Activated CD8-positive, alpha-beta memory T cell treated with anti-CD3 and anti-CD28 coated beads, Interleukin-2, amount 50 U/mL, for 4 hours (primary cell): ENCODE results near the gene SCN1A.
"Not testable (repeated sequence)": the region's sequence is repeated elsewhere in the genome, so short reads cannot be mapped to it uniquely, and the experiment has no call there.

Source experiments
- DNase-seq: peaks from one replicate; pipeline ENCODE4 v3.0.0-alpha.2; 2020

SCN1A gene

DNA sequence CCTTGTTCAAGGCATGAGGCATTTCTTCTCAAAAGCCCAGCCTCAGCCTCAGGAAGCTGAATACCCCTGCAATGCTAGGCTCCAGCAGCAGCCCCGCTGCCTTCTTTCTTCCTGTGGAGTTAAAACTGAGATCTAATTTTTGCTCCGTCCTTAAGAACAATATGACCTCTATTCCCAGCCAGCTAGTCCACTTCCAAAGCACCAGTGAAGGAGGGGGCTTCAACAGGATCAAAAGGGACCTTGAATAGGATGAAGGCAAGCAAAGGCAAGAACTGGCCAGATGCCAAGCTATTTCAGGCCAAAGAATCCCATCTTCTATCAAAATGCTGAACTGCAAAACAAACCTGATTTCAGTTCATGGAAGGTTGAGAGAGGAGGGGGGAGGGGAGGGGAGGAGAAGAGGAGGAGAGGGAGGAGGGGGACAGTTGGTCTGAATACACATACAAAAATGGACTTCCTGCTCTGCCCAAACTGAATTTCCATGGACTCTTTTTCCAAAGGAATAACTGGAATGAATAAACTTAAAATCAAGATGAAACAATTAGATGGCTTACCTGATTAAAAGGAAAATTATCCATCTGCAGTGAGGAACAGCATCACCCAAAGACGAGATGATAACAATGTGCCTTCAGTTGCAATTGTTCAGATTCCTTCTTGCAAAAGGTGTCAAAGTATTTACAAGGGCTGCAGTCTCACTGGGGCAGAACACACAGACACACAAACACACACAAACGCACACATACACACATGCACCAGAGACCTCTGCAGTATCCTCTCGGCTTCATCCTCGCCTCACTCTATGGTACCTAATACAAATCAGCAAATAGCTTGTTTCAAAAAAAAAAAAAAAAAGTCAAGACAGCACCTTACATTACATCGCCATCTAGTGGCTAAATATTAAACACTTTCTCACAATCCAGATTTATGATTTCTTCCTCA, at the start of gene SCN1A:
Gene SCN1A, minus strand, starts transcription at position 804 of the 939 bp plus-strand sequence. CDS start 54,399 bp downstream, outside the sequence.
- no peak for DNase-seq

DNA sequence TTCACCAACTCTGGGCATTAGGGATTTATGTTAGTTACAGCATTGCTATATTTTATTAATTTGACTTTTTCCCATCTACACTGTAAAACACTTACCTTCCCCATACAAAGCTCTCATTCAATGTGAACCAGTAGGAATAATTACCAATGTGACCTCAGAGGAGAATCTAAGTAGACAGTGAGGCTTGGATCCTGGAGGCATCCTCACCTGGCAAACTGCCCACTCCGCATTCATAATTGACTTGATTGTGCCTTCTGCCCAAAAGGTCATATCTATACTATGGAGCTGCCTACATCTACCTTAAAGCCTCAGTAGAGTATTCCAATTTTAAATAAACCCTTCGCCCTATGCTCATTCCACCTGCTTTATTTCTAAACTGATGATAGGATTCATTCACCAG, 45.4 kb upstream of the SCN1A start:
- no peak for DNase-seq

DNA sequence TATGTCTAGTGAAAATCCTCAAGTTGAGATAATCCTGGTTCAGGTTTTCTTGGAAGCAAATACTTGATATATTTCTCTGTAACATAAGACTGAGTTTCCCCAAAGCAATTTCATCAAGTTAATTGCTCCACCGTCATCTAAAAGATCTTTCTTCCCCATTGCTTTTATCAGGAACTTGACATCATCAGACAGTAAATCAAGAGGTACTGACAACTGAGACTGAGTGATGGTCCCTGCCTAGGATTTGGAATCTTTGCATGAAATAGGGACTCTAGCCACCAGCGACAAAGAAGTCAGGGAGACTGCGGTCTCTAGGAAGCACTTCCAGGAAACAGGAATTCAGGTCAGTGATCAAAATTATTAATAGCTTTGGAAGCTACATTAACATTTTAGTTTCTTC, 43.4 kb upstream of the SCN1A start:
- no peak for DNase-seq

DNA sequence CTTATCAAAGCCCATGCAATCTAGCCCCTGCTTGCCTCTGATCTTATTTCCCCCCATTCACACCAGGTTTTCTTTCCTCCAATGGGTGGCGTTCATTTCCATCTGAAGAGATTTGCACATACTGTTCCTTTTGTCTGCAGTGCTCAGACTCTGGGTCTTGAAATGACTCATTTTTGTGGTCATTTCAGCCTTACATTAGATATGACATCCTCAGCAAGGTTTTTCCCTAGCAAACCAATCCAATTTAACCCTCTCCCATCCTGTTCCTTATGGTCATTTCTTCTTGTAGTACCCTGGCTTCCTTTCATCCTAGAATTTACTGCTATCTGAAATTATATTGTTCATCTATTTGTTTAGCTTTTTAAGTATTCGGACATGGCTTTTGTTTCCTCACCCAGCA, 42.5 kb upstream of the SCN1A start:
- DNase-seq, result no peak

DNA sequence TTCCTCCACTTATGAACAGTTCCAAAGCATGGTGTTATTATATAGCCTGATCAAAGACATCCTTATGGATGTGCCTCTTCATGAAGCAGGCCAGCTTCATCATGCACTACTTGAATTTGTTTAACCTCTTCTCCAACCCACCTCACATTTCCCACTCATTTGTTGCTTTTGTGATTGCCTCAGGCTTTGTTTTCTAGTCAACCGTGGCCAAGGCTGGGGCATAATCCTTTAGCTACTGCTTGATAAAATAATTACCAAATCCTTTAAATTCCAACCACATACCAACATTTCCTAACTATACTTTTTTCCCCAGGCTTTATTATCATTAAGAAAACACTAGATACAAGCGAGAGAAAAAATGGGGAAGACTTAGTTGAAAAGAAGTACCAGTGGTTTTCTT, 39.6 kb upstream of the SCN1A start:
- DNase-seq, result no peak

DNA sequence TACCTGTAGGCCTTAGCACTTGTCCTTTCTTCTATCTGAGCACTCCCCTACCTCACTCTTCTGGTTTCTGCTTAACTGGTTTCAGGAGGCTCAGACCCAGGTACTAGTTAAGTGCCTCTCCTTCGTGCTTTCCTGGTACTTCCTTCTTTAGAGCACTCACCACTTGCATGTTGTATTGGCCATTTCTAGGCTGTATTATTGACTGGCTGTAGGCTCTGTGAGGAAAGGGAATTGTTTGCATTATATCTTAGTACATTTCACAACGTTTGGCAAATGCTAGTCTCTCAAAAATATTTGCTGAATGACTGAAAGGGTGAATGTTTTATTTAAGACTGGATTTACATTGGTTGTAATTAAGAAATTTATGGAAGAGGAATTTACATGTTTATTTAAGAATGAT, 36.0 kb upstream of the SCN1A start:
- DNase-seq, result no peak

DNA sequence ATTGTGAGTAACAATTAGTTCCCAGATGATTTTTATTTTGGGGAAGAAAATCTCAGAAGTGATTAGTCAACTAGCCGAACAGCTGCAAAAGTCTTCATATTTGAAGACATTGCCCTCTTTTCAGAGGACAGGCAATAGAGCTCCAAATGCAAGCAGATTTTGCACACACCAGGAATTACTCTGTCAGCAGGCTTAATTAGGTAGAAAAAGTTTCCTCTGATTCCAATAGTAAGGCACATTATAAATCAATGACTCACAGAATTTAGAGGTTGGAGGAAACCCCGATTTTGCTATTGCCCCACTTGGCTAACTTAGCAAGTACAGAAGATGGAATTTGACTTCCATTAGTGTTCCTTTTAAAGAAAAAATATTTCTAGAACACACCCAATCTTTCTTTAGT, 30.7 kb upstream of the SCN1A start:
- no peak for DNase-seq

DNA sequence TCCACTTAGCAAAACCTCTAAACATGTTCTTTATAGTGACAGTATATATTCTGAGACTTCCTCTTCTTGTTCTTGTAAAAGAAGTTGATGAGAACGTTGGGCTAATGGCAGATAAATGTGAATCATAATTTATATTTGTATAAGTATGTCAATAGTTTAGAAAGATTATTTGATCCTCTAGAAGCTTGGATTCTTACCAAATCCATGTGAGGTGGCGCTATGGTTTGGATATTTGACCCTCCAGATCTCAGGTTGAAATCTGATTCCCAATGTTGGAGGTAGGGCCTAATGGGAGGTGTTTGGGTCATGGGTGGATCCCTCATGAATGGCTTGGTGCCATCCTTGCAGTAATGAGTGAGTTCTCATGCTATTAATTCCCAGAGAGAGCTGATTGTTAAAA, 29.8 kb upstream of the SCN1A start:
- no peak for DNase-seq

DNA sequence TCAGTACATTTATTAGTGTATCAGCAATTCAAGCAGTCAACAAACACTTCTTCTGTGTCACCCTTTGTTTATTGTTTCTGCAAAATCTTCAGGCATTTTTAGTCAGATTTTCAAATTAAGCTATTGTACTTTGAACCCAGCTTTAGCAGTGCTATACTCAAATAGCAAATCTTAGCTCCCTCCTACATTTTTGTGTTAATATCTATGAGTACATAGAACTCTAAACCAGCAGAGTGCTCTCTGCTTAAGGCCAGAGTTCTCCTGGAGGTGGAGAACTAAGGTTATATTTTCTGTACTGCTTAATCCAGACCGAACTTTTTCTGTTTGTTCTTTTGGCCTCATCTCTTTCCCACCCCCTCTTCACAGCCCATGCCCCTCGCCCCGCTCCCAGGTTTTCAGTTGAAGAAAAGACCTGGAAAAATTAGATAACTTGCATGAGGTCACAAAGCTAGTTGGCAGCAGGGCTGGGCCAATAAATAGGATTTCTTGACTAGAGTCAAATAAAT, 29.2 kb upstream of the SCN1A start:
- no peak for DNase-seq

DNA sequence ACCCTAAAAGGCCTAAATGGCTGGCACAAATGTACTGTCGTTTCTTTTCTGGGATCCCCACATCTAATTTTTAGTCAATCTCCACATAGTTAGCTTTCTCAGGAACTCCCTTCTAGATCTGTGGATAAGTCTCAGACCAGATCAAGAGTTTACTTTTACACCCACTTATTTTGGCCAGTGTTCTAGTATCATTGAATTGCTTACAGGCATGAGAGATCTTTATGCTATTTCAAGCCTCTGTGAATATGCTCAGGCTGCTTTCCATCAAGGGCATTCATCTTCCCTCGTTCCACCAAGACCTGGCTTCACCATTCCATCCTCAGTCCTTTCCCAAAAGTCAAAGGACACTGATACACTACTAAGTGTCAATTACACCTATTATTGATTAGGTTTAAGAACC, 27.8 kb upstream of the SCN1A start:
- DNase-seq, result no peak

DNA sequence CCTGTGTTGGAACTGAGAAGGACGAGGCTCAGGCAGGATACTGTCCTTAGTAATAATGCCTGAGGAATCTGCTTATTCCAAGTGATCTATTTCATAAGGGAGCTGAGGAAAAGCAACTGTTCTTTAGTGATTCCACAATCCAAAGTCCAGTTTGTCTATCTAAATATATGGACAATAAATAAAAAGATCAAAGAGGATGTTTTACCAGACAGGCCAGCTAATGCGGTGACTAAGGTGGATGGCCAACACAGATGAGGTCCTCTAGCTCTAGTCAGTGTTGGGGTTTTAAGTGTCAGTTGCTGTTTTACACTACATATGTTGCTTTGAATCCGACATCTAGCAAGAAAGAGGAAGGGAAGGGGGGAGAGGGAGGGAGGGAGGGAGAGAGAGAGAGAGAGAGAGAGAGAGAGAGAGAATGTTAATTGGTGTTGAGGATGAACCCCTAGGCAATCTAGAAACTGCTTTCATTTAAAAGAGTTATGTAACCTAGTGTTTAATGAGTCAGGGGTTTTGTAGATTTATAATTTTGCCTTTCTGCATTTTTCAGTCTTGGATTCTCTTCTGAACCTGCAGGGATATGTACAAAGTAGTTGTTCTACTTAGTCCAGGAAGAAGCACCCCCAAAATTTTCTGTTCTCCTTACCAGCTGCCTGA, 27.0 kb upstream of the SCN1A start:
- DNase-seq, result no peak

DNA sequence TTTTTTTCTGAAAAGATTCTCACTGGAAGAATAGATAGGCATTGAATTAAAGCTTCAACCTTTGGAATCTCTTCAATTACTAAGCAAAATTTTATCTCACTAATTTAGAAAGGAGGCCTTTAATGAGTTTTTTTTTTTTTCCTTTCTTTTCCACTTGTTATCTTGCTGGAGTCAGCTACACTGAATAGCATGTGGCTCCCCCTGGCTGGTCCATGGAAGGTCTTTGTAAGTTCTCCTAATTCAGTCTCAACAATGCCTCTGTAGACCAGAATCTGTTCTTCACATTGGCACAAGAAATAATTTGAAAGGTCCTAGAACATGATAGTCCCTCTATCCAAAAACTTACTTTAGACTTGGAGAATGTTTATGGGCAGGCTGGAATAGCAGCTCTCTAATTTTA, 24.2 kb upstream of the SCN1A start:
- no peak for DNase-seq

DNA sequence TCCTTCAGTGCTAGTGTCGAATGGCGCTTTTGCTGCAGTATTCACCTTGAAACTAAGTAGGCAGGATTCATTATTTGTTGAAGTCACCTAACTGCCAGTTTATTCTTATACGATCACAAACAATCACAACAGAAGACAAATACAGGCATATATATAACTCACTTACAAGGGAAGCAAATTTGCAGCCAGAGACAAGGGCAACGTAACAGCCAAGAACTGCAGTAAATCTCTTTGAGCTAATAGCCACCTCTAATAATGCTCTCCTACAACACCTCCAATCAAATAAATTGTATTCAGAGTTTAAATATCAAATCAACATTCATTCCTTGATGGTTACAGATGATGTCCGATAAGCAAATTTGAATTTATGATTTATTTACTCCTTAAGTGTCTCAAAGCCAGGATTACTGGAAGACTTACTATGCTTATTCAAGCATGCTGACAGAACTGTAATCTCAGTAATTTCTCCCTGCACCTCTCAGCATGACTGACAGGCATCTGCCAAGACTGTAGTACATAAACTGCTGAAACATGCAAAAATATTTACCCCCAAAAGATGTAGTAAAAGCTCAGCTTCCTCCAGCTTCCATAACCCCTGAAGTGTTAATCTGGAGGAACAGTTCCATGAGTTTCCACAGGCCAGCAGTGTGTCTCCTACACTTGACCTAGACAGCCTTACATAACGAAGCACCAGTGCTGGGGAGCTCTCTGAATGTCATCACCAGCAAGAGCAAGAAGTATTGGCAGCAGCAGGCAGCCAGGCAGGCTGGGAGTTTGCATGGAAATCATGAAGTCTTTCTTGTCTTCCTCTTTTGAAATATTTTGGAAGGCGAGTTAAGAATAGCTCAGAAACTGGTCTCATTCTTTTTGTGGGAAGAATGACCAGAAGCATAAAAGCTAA, 20.9 kb upstream of the SCN1A start:
- no peak for DNase-seq

DNA sequence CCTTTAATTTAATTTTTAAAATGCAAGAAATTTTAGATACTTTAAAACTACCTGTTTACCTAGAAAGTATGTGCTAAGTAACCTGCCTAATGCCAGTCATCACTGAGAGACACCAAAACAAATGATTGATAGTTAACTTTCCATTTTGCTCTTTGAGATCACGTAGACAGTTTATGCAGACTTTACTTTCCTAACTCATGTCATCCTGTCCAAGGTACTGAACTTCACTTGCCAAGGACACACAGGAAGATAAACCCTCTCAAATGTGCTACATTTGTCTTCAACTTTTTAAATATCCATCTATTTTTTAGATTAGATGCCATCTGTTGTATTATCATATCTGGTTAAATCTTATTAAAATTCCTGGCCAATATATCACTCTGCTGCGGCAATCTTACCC, 20.1 kb upstream of the SCN1A start:
- no peak for DNase-seq

DNA sequence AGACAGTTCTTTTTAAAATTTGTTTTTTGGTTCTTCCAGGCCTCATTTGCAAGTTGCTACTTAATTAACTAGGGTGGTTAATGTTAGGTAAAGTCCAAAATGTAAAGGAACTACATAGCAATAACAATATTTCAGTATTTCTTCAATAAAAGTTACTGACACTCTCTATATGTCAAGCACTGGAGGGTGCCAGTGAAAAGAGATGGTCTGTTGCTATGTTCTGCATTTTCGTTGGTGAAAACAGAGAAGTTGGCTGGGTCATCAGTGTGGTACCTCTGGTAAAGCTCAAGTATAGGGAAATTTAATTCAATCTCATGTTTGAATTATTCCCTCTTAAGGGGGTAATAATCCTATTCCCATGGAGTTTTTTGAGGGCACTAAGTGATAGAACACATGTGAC, 16.3 kb upstream of the SCN1A start:
- DNase-seq, result no peak

DNA sequence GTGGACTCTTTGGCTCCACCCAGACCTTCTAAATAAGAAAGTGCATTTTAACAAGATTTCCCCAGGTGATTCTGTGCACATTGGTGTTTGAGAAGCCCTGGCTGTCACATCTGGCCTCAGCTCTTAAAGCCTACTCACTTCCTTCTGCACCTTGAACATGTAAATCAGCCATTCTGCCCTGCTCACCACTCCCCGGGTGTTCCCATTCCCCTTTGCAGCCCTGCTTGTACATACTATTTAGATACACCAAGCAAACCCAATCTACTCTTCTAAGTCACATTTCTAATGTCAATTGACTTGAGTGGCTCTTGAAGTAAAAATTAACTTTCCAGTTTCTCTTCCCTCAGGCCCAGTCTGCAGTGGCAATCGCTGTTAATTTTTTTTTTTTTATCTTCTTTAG, 13.1 kb upstream of the SCN1A start:
- no peak for DNase-seq

DNA sequence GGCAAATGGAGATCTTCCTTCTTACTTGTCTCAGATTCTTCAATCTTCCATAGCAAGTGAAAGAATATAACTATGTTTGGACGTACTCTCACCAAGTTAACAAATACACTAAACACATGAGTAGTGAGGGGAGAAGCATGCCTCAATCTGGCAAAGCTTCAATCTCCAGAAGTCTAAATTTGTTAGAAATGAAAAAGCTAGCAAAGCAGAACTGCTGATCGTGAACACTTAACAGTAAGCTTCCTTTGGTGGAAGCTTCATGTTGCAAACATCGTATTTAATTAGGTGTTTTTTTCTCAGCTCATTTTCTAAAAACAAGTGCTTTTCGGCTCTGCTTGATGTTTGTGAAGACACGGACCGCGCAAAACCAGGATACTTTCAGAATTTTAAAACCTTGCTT, 12.7 kb upstream of the SCN1A start:
- no peak for DNase-seq

DNA sequence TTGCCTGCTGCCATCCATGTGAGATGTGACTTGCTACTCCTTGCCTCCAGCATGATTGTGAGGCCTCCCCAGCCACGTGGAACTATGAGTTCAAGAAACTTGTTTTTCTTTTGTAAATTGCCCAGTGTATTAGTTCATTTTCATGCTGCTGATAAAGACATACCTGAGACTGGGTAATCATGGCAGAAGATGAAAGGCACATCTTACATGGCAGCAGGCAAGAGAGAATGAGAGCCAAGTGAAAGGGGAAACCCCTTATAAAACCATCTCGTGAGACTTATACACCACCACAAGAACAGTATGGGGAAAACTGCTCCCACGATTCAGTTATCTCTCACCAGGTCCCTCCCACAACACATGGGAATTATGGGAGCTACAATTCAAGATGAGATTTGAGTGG, 11.7 kb upstream of the SCN1A start:
- not testable (repeated sequence) for DNase-seq

DNA sequence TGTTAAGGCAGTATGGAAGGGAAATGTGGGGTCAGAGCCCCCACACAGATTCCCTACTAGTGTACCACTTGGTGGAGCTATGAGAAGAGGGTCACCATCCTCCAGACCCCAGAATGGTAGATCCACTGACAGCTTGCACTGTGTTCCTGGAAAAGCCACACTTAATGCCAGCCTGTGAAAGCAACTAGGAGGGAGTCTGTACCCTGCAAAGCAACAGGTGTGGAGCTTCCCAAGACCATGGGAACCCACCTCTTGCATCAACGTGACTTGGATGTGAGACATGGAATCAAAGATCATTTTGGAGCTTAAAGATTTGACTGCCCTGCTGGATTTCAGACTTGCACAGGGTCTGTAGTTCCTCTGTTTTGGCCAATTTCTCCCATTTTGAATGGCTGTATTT, 10.8 kb upstream of the SCN1A start:
- no peak for DNase-seq

DNA sequence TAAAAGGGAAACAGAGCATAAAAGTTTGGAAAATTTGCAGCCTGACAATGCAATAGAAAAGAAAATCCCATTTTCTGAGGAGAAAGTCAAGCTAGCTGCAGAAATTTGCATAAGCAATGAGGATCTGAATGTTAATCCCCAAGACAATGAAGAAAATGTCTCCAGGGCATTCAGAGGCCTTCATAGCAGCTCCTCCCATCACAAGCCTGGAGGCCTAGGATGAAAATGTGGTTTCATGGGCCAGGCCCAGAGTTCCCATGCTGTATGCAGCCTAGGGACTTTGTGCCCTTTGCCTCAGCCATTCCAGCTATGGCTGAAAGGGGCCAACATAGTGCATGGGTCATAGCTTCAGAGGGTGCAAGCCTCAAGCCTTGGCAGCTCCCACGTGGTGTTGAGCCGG, 10.3 kb upstream of the SCN1A start:
- DNase-seq, result no peak

DNA sequence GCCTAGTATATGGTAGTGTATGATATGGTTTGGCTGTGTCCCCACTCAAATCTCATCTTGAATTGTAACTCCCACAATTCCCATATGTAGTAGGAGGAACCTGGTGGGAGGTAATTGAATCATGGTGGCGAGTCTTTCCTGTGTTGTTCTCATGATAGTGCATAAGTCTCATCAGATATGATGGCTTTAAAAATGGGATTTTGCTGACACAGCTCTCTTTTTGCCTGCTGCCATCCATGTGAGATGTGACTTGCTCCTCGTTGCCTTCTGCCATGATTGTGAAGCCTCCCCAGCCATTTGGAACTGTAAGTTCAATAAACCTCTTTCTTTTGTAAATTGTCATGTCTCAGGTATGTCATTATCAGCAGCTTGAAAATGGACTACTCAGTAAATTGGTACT, 9.5 kb upstream of the SCN1A start:
- no peak for DNase-seq

DNA sequence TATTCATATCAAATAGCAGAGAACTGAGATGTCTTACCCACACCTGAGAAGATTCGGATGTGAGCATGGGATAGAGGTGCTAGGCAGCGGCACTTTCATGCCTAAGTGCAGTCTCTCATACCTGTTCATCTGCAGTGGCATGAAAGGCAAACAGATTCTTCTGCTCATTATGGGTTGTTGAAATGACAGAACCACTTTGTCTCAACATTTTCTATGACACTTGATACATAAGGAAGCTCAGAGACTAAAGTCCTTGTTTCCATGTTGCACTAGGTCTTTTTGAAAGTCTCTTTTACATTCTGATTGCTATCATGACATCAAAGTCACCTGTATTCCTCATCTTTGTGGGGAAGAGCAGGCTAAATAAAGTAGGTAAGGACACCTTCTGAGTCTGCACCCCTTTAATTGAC, 8.0 kb upstream of the SCN1A start:
- no peak for DNase-seq

DNA sequence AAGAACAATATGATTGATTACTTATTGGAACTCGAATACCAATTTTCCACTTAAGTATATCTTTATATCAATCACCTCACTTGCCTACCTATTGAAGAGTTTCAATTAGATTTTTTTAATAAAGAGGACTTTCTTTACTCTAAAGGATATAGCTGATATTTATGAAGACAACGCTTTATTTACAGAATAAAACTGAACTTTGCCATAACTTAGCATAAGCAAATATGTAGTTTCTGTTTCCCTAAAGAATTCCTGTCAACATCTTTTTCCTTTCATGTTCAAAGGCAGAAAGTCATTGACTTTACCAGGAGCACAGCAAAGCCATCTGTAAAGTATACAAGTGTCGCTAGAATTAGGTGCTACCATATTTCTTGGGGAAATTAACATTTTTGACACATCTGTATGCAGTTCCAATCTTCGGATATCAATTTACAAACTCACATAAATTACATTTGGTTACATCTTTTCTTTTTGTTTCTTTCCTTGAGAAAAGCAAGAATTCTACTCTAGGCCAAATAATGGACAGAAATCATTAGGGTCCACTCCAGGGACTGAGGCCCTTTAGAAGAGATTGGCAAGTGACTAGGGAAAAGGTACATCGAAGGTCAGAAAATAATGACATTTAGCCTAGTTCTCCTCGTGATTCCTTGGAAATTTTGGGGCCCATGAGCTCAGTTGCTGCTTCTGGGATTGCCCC, 7.5 kb upstream of the SCN1A start:
- DNase-seq, result no peak
